NCI-H510A (cell line): ENCODE measurements around the gene SAA1.

ENCODE experiments used
- DNase-seq: peaks from one replicate; lab custom pipeline; 2025; lab: John Stamatoyannopoulos, UW

SAA1 gene

DNA sequence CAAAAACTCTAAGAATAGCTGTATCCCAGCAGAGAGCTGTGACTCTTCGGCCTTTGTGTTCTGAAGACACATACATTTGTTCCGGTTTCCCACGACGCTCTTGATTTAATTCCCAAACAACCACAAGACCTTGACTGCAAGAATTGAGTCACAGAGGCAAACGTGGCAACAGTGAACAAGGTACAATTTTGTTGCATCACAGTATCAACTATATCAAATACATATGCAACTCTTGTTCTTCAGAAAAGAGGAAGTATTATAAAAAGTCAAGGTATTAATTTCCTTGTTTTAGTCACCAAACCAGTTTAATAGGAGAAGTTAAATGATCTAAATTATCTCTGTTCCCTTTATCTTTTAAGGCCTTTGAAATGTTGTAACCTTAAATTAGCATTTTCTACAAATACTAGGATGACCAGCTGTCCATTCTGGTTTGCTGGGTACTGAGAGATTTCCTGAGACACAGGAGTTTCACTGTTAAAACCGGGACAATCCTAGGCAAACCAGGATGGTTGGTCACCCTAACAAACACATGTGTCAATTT lies 44.8 kb downstream of the SAA1 start:
- DNase-seq: no peak

- no peak for DNase-seq
Observed at GRCh38 chr11:18312012-18312411, 45.9 kb downstream of the SAA1 start.

GRCh38 chr11:18312663-18313420 lies 46.8 kb downstream of the SAA1 start:
- no peak for DNase-seq

DNA sequence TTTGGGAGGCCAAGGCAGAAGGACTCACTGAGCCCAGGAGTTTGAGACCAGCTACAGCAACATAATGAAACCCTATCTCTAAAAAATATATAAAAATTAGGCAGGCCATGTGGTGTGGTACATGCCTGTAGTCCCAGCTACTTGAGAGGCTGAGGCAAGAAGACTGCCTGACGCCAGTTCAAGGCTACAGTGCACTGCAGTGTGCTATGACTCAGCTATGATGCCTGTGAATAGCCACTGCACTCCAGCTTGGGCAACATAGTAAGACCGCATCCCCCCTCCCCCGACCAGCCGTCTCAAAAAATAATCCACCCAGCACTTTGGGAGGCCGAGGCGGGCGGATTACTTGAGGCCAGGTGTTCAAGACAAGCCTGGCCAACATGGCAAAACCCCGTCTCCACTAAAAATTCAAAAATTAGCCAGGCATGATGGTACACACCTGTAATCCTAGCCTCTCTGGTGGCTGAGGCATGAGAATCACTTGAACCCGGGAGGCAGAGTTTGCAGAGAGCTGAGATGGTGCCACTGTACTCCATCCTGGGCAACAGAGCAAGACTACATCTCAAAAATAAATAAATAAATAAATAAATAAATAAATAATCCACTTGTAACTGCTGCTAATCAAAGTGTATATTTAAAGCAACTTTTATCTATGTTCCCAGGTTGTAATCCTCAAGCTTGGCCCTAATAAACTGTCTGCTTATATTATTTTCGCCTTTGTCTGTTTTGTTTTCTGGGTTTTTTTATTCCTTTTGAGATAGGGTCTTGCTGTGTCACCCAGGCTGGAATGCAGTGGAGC lies 48.1 kb downstream of the SAA1 start:
- DNase-seq: no peak

DNA sequence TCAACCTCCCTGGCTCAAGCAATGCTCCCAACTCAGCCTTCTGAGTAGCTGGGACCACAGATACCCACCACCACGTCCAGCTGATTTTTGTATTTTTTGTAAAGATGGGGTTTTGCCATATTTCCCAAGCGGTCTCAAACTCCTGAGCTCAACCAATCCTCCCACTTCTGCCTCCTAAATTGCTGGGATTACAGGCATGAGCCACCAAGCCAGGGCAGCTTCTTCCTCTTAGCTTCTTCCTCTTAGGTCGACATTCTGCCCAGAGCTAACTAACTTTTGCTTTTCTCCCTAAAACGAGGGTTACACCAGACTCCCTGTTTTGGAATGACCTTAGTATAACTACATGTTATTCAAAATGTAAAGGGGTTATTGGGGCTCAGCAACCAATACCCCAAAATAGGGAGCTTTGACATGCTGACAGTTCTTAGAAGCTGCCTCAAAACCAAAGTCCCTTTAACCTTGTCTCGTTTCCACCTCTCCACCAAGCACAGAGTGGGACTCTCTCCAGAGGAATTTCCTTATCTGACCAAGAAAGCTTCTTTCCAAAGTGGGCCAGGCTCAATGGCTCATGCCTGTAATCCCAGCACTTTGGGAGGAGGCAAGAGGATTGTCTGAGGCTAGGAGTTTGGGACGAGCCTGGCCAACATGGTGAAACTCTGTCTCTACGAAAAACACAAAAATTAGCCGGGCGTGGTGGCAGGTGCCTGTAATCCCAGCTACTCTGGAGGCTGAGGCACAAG lies 48.9 kb downstream of the SAA1 start:
- no peak for DNase-seq

- no peak for DNase-seq
Observed at GRCh38 chr11:18315893-18316292, 49.8 kb downstream of the SAA1 start.

DNA sequence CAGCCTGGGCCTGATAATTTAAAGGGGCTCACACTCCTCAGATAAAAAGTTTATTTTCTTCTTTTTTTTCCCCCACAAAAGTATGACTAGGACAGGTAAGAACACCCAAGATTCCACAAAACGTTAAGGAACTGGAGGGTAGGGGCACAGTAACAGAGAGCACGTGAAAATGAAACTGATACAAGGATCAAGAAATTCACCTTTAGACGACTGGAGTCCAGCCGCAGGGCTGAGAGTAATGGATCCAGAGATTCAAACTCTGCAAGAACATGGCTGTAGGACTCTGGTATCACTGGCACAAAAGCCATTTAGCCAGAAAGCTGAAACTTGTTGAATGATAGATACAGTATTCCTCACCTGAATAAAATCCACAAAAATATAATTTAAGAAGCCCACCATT lies 51.5 kb downstream of the SAA1 start:
- no peak for DNase-seq
